Ovary (tissue), 3 donors: ENCODE results near the gene CDK6.

ENCODE experiments used
- CTCF ChIP-seq, 3 donors: fragments of 450-650 bp in 2 of 3; fragments of 200-600 bp in 1 of 3; IDR thresholded peaks; one replicate each; pipeline versions ENCODE4 v1.5.1 to v1.8.0; 2016 to 2022; ENCODE audit warnings: antibody characterized with exemption in 3 of 3, mild to moderate bottlenecking in 1 of 3
- EP300 ChIP-seq: sonication (generic); formaldehyde crosslinking; IDR thresholded peaks from one replicate; pipeline ENCODE4 v1.6.1; 2017; ENCODE audit warnings: antibody characterized with exemption
- POLR2A ChIP-seq: fragments of 450-650 bp; IDR thresholded peaks from one replicate; pipeline ENCODE4 v1.6.1; 2017; ENCODE audit warnings: antibody characterized with exemption, mild to moderate bottlenecking, moderate library complexity
- donor health status: DM: no; HTN: no; CAD: no.

GRCh38 chr7:92595281-92595680 is 241.1 kb downstream of the CDK6 start:
- no peak for TF ChIP-seq CTCF (IDR thresholded peaks at IDR 0.05)
- TF ChIP-seq POLR2A: no peak
- no peak for TF ChIP-seq EP300
